HG02981 (cell line): ENCODE results near the gene LRP3.
"Not testable (repeated sequence)": the region's sequence is repeated elsewhere in the genome, so short reads cannot be mapped to it uniquely, and the experiment has no call there.

Experiments
- ATAC-seq: cut with Tn5 transposase; IDR thresholded peaks from one replicate; pipeline ENCODE4 v1.9.1; 2021; ENCODE audit warnings: mild to moderate bottlenecking, moderate library complexity; ENCODE audit not compliant: unreplicated experiment

LRP3 gene

DNA sequence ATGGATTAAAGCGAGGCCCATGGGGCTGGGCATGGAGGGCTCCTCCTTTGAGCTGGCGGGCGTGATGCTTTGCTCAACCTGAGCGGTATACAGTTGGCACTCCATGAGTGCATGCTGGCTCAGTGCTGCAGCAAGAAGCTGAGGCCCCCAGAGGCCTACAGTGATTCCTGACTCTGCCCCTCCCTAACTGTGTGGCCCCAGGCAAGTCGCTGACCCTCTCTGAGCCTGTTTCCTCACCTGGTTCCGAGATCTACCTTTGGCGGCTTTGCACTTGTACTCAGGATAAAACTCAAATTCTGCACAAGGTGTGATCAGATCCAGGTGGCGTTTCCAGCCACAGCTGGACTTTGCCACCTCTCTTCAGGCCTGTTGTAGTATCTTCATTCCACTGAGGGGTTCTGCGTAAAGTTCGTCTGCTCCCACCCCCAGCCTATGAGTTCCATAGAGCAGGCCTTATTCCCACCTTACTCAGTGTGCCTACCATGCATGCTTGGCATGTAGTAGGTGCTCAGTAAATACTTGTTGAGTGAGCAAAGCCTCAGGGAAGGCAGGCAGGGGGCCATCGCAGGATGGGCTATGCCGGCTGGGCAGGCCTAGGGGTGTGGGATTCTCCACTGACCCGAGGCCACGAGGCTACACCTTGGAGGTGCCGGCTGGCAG, 7.9 kb downstream of the LRP3 start:
- no peak for ATAC-seq

DNA sequence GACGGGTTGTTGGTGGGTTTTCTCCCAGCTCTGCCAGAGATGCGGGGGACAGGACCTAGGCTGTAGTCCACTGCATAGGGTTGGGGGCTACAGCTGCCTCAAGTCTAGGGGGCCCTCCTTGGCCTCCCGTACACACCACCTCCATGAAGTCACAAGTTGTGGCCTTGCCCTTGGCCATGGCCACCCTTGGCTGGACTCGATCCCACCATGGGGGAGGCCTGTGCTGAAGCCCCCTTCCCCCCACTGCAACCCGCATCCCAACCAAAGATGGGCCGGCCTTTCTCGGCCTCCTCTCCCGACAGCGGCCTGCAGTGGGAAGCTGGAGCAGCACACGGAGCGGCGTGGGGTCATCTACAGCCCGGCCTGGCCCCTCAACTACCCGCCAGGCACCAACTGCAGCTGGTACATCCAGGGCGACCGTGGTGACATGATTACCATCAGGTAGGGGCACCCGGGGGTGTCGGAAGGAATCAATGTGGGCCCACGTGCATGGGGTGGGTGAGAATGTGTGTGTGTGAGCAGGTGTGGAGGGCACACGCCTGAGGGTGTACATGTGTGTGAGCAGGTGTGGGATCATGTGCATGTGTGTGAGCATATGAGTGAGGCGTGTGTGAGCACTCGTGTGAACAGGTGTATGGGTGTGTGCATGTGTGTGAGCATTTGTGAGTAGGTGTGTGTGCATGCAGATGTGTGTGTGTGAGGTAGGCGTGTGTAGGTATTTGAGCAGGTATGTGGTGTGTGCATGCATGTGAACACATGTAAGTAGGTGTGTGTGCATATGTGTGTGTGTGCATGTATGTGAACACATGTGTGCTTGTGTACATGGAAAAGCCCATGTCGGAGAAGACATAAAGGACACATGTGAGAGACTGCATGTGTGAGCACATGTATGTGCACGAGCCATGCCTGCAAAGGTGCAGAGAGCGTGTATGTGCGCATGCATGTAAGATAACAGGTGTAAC, 8.7 kb downstream of the LRP3 start:
- no peak for ATAC-seq

DNA sequence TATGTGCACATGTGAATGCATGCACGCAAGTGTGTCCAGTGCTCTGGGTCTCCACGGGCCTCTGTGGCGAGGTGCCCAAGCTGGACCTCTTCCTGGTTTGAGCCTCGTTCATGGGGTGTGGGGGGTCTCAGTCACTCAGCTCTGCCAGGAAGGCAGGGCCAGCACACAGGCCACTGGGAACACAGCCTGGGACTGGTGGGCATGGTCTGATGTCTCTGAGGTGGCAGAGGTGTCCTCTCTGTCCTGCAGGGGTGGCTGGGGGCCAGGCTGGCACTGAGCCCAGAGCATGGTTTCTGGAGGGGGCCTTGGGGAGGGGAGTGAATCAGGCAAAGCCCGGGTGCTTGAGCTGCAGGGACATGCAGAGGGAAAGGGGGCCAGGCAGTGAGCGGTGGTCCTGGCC, 9.4 kb downstream of the LRP3 start:
- ATAC-seq, result no peak

GRCh38 chr19:33204136-33204973, 10.2 kb downstream of the LRP3 start:
- ATAC-seq, result no peak

DNA sequence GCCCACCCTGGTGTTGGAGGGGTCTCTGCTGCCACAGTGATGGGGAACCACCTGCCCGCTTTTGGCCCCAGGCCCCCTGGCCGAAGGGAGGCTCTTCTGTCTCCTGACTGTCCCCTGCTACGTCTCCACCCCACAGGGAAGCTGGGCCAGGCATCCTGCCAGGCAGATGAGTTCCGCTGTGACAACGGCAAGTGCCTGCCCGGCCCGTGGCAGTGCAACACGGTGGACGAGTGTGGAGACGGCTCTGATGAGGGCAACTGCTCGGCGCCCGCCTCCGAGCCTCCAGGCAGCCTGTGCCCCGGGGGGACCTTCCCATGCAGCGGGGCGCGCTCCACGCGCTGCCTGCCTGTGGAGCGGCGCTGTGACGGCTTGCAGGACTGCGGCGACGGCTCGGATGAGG, 11.0 kb downstream of the LRP3 start:
- no peak for ATAC-seq

DNA sequence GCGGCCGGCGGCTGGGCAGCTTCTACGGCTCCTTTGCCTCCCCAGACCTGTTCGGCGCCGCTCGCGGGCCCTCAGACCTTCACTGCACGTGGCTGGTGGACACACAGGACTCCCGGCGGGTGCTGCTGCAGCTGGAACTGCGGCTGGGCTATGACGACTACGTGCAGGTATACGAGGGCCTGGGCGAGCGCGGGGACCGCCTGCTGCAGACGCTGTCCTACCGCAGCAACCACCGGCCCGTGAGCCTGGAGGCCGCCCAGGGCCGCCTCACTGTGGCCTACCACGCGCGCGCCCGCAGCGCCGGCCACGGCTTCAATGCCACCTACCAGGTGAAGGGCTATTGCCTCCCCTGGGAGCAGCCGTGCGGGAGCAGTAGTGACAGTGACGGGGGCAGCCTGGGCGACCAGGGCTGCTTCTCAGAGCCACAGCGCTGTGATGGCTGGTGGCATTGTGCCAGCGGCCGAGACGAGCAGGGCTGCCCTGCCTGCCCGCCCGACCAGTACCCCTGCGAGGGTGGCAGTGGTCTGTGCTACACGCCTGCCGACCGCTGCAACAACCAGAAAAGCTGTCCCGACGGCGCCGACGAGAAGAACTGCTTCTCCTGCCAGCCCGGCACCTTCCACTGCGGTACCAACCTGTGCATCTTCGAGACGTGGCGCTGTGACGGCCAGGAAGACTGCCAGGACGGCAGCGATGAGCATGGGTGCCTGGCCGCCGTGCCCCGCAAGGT, 11.6 kb downstream of the LRP3 start:
- no peak for ATAC-seq

GRCh38 chr19:33206261-33207039, 12.3 kb downstream of the LRP3 start:
- ATAC-seq, result no peak

DNA sequence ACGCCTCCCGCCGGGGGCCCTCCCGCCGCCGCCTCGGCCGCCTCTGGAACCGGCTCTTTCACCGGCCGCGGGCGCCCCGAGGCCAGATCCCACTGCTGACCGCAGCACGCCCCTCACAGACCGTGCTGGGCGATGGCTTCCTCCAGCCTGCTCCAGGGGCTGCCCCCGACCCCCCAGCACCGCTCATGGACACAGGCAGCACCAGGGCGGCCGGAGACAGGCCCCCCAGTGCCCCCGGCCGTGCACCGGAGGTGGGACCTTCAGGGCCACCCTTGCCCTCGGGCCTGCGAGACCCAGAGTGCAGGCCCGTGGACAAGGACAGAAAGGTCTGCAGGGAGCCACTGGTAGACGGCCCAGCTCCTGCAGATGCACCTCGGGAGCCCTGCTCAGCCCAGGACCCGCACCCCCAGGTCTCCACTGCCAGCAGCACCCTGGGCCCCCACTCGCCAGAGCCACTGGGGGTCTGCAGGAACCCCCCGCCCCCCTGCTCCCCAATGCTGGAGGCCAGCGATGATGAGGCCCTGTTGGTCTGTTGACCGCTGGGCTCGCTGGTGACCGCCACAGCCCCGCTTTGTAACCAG, 13.0 kb downstream of the LRP3 start:
- ATAC-seq, result no peak

DNA sequence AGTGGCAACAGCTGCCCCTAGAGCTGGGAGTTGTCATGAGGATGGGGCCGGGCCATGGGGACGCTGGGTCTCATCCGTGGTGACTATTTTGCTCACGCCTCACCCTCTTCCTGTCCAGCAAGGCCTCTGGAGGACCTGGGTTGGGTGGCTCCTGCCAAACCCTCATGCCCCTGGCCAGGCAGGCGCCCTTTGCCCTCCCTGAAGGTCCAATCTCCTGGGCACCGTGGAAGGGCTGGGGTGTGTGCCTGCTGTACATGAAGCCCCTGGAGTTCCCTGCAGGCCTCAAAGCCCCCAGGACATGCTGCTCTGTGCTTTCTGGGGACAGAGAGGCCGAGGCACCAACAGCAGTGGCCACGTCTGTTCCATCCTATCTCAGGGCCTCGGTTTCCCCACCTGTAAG, 13.8 kb downstream of the LRP3 start:
- no peak for ATAC-seq

GRCh38 chr19:33208371-33208895, 14.3 kb downstream of the LRP3 start:
- no peak for ATAC-seq

GRCh38 chr19:33208904-33209849, 15.0 kb downstream of the LRP3 start:
- no peak for ATAC-seq

DNA sequence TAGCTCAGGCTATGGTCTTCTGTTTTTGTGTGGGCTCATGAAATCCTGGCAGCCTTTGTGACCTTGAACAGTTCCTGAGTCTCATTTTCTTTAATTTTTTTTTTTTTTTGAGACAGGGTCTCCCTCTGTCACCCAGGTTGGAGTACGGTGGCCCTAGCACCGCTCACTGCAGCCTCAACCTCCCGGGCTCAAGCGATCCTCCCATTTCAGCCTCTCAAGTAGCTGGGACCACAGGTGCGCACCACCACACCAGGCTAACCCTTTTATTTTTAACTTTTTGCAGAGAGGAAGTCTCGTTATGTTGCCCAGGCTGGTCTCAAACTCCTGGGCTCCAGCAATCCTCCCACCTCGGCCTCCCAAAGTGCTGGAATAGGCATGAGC, 15.7 kb downstream of the LRP3 start:
- ATAC-seq, result not testable (repeated sequence)

GRCh38 chr19:33210266-33210940, 16.3 kb downstream of the LRP3 start:
- no peak for ATAC-seq

DNA sequence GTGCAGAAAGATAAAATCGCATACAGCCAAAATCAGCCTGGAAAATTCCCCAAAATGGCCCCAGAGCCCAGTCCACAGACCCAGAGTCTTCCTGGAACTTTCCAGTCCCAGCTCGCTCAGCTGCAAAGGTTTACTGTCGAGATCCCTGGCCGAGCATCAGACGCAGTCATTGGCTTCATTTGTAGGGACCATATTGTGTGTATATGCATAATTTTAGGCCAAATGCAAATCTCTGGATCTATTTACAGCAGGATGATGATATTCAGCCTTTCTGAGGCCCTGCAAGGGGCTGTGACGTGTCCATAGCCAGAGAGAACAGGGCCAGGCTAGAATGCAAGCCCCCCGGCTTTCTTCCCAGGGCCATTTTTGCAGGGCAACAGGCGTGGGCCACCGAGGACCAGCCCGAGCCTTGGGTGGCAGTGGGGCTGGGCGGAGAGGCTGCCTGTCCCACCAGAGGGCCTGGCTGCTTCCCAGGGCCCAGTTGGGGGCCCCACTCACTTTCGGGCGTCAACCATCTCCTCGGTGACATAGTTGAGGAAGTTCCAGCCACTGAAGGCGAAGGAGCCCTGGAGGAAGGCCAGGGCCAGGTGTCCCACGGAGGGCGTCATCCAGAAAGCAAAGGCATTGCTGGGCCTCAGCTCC, 17.8 kb downstream of the LRP3 start:
- ATAC-seq, result no peak

DNA sequence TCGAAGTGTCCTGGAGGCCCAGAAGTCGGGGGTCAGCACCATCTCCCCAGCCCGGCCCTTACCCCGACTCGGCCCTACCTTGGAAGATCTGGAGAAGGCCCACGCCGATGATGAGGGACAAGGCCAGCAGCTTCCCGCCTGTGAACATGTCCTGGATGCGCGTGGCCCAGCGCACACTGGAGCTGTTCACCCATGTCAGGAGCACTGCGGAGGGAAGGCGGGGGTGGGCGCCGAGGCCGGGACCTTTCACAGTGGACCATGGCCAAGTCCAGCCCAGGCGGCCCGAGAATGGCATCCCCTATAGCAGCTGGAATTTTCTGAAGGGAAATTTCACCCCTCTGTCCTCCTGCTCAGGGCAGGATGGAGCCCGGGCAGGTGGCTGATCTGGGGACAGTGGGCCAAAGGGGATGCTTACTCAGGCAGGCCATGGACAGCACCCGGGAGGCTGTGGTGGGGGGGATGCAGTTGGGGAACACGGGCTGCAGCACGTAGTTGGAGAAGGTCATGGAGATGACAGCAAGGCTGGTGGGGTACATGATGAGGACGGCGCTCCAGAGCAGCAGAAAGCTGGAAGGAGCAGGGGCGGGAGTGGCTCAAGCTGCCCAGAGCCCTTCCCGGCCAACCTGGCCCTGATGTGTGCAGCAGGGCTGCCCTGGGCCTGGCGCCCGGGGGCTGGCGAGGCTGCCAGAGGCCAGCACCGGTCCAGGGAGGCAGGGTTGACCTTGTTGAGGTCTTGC, 18.5 kb downstream of the LRP3 start:
- no peak for ATAC-seq

- no peak for ATAC-seq
These were observed 20.5 kb downstream of the LRP3 start for GRCh38 chr19:33214596-33214995.
